Omental fat pad (tissue), 4 donors: ENCODE results near the gene RUNX1. TPM values are rescaled to one million over a fixed set of nuclear protein-coding genes. Genes with fewer than 3 reads are reported as not detected.

Experiments
- ATAC-seq: fragments of 150-250 bp; one replicate; pipeline ENCODE4 v1.9.1; 2016; ENCODE audit warnings: mild to moderate bottlenecking, moderate library complexity; ENCODE audit not compliant: low FRiP score
- DNase-seq: peaks from one replicate; pipeline ENCODE4 v3.0.0-alpha.2; 2019; ENCODE audit warnings: low spot score
- CTCF ChIP-seq, 3 donors: fragments of 450-650 bp; IDR thresholded peaks; one replicate each; pipeline ENCODE4 v1.5.1; 2016 to 2017; ENCODE audit warnings: antibody characterized with exemption in 3 of 3, mild to moderate bottlenecking in 3 of 3, moderate library complexity in 2 of 3
- total RNA-seq, 4 donors: library from RNA; depleted of rRNA; stranded (reverse); fragments of >200 nt; gene quantifications; one replicate each; pipeline ENCODE4 v1.1.0, GENCODE V29; 2016

RUNX1 gene
- total RNA-seq, 4 donors from 2014 or later: 21.1 to 75.9 (median 30.2) TPM

- no peak for TF ChIP-seq CTCF (IDR thresholded peaks at IDR 0.05)
Measured at GRCh38 chr21:35063428-35064172, 14.5 kb upstream of the RUNX1 start.

GRCh38 chr21:35062016-35062415 is 12.9 kb upstream of the RUNX1 start:
- DNase-seq: no peak
- TF ChIP-seq CTCF (IDR thresholded peaks at IDR 0.05): no peak
- ATAC-seq: no peak

More at GRCh38 chr21:35063428-35064172, 14.5 kb upstream of the RUNX1 start:
- no peak for ATAC-seq
- no peak for DNase-seq

GRCh38 chr21:35059742-35060141 is 10.6 kb upstream of the RUNX1 start:
- ATAC-seq: no peak
- DNase-seq: no peak
- no peak for TF ChIP-seq CTCF (IDR thresholded peaks at IDR 0.05)

- no peak for ATAC-seq
- TF ChIP-seq CTCF (IDR thresholded peaks at IDR 0.05): no peak
- DNase-seq: no peak
Measured at GRCh38 chr21:35058058-35058457, 9.0 kb upstream of the RUNX1 start.

GRCh38 chr21:35057428-35057827 is 8.3 kb upstream of the RUNX1 start:
- ATAC-seq (no peak), DNase-seq (no peak)
- no peak for TF ChIP-seq CTCF (IDR thresholded peaks at IDR 0.05)

- DNase-seq: no peak
- no peak for TF ChIP-seq CTCF (IDR thresholded peaks at IDR 0.05)
- no peak for ATAC-seq
Measured at GRCh38 chr21:35053356-35054096, 4.4 kb upstream of the RUNX1 start.
